ENCODE measurements around the gene MTM1.

DNA sequence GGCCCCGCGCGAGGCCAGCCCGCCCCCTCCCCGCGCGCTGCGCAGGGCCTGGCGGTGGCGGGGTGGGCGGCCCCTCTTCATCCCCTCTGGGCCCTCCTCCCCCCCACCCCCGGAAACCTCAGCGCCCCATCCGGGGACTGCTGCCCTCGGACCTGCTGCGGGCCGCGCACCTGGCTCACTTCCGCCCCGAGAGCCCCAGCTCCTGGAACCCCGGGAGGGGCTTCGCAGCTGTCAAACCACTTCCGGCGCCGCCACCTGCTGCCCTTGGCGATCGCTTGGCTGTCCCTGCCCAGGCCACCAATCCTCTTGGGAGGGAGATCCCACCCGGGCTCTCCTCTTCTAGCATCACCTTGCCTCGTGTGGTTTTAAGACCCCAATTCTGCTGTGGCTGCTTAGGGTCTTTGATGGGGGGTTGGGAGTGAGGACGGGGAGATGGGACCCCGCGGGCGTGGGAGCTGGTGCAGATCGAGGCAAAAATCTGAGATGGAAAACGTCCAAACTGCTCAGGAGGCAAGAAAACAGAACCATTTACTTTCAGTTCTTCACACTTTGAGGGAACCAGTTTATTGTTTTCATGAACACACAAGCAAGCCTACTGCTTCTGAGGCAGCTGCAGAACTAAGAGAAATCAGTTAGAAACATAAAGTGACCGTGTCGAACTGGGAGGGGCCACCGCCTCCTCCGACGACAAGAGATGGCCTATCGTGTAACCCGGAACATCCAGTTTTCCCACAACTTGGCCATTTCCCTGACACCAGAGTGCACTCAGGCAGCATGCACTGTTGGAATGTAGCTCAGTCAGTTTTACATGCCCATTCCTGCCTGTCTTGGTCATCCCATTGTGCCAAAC is 125.5 kb downstream of the MTM1 start:
- TF ChIP-seq MED1 (CRISPR knock-in tag; IDR thresholded peaks at IDR 0.05; ENCODE audit: borderline replicate concordance), result no peak
- TF ChIP-seq ZNF232 (CRISPR knock-in tag; IDR thresholded peaks at IDR 0.05), result no peak
- no peak for TF ChIP-seq ESRRB (CRISPR knock-in tag; IDR thresholded peaks at IDR 0.05; ENCODE audit: borderline replicate concordance)
- TF ChIP-seq, protein P1, sequence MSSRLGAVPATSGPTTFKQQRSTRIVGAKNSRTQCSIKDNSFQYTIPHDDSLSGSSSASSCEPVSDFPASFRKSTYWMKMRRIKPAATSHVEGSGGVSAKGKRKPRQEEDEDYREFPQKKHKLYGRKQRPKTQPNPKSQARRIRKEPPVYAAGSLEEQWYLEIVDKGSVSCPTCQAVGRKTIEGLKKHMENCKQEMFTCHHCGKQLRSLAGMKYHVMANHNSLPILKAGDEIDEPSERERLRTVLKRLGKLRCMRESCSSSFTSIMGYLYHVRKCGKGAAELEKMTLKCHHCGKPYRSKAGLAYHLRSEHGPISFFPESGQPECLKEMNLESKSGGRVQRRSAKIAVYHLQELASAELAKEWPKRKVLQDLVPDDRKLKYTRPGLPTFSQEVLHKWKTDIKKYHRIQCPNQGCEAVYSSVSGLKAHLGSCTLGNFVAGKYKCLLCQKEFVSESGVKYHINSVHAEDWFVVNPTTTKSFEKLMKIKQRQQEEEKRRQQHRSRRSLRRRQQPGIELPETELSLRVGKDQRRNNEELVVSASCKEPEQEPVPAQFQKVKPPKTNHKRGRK (tag; IDR thresholded peaks at IDR 0.05), result no peak
